Stimulated activated CD4-positive, alpha-beta T cell treated with anti-CD3 and anti-CD28 coated beads, Interleukin-1b, Interleukin-23, amount 100 ng/mL, for 1 hour (primary cell): ENCODE measurements around the gene S100A3.
A peak's percentile ranks its signal among the peaks of the same experiment; 100 is the strongest.
"Not testable (repeated sequence)": the region's sequence is repeated elsewhere in the genome, so short reads cannot be mapped to it uniquely, and the experiment has no call there.

Source experiments
- DNase-seq, 2 donors: peaks; one replicate each; pipeline ENCODE4 v3.0.0-alpha.2; 2020; ENCODE audit warnings: low read depth in 2 of 2

S100A3 gene

GRCh38 chr1:153569465-153569864, 20.4 kb upstream of the S100A3 start:
- no peak for DNase-seq

GRCh38 chr1:153568367-153569099, 19.5 kb upstream of the S100A3 start:
- DNase-seq: peak; percentile 64 to 67

GRCh38 chr1:153567621-153568366, 18.7 kb upstream of the S100A3 start:
- no peak for DNase-seq

- DNase-seq: peak; percentile 68 to 84
Measured at GRCh38 chr1:153566414-153567371, 17.6 kb upstream of the S100A3 start.

GRCh38 chr1:153565529-153566374, 16.7 kb upstream of the S100A3 start, which contains the start of gene S100A2:
S100A2 (minus strand) TSS chr1:153565844; CDS start chr1:153563877, 1,967 bp downstream.
- DNase-seq: no peak

GRCh38 chr1:153563991-153564390, 14.9 kb upstream of the S100A3 start:
- no peak for DNase-seq

GRCh38 chr1:153563483-153563901, 14.4 kb upstream of the S100A3 start:
- DNase-seq: no peak

GRCh38 chr1:153562021-153562420, 13.0 kb upstream of the S100A3 start:
- DNase-seq: not testable (repeated sequence)

GRCh38 chr1:153561466-153561985, 12.5 kb upstream of the S100A3 start:
- no peak for DNase-seq

GRCh38 chr1:153560771-153561465, 11.9 kb upstream of the S100A3 start:
- no peak for DNase-seq

- no peak for DNase-seq
Measured at GRCh38 chr1:153560241-153560640, 11.2 kb upstream of the S100A3 start.

GRCh38 chr1:153557877-153558276, 8.8 kb upstream of the S100A3 start:
- DNase-seq: no peak

GRCh38 chr1:153556348-153556747, 7.3 kb upstream of the S100A3 start:
- DNase-seq: no peak

GRCh38 chr1:153553830-153554541, 4.9 kb upstream of the S100A3 start:
- no peak for DNase-seq

- no peak for DNase-seq
Measured at GRCh38 chr1:153553096-153553495, 4.0 kb upstream of the S100A3 start.

GRCh38 chr1:153552335-153552734, 3.3 kb upstream of the S100A3 start:
- DNase-seq: no peak

GRCh38 chr1:153550827-153551500, 1.9 kb upstream of the S100A3 start:
- DNase-seq: no peak

GRCh38 chr1:153550398-153550758, 1.3 kb upstream of the S100A3 start:
- DNase-seq: no peak
